GM18517 (cell line): ENCODE measurements around the gene LPGAT1.
"Not testable (repeated sequence)": the region's sequence is repeated elsewhere in the genome, so short reads cannot be mapped to it uniquely, and the experiment has no call there.

Experiments
- ATAC-seq: cut with Tn5 transposase; IDR thresholded peaks from one replicate; pipeline ENCODE4 v1.9.1; 2021; ENCODE audit warnings: mild to moderate bottlenecking, moderate library complexity; ENCODE audit not compliant: unreplicated experiment

LPGAT1 gene

GRCh38 chr1:211830328-211831142, at the start of gene LPGAT1:
LPGAT1 (minus strand) TSS chr1:211830763; CDS start chr1:211829296, 1,467 bp downstream.
- peak; percentile 62 for ATAC-seq

GRCh38 chr1:211879475-211879874, 48.9 kb upstream of the LPGAT1 start:
- no peak for ATAC-seq

- no peak for ATAC-seq
Measured at GRCh38 chr1:211876851-211877590, 46.5 kb upstream of the LPGAT1 start.

GRCh38 chr1:211875541-211875940, 45.0 kb upstream of the LPGAT1 start:
- ATAC-seq: no peak

GRCh38 chr1:211874521-211875347, 44.2 kb upstream of the LPGAT1 start:
- no peak for ATAC-seq

- not testable (repeated sequence) for ATAC-seq
Measured at GRCh38 chr1:211873731-211874130, 43.2 kb upstream of the LPGAT1 start.

GRCh38 chr1:211870156-211870555, 39.6 kb upstream of the LPGAT1 start:
- ATAC-seq: no peak

- no peak for ATAC-seq
Measured at GRCh38 chr1:211865180-211865579, 34.6 kb upstream of the LPGAT1 start.

- ATAC-seq: no peak
Measured at GRCh38 chr1:211859405-211859804, 28.8 kb upstream of the LPGAT1 start.

GRCh38 chr1:211851174-211851573, 20.6 kb upstream of the LPGAT1 start:
- no peak for ATAC-seq

- no peak for ATAC-seq
Measured at GRCh38 chr1:211843507-211844298, 13.1 kb upstream of the LPGAT1 start.

GRCh38 chr1:211843018-211843417, 12.5 kb upstream of the LPGAT1 start:
- ATAC-seq: no peak

GRCh38 chr1:211842518-211842917, 12.0 kb upstream of the LPGAT1 start:
- ATAC-seq: no peak

GRCh38 chr1:211839106-211839505, 8.5 kb upstream of the LPGAT1 start:
- no peak for ATAC-seq

GRCh38 chr1:211833174-211833820, 2.7 kb upstream of the LPGAT1 start:
- no peak for ATAC-seq

GRCh38 chr1:211832661-211833060, 2.1 kb upstream of the LPGAT1 start:
- ATAC-seq: no peak

- ATAC-seq: no peak
Measured at GRCh38 chr1:211831558-211832323, 1.2 kb upstream of the LPGAT1 start.

GRCh38 chr1:211830055-211830327, 572 bp downstream of the LPGAT1 start:
- peak; percentile 5 for ATAC-seq

GRCh38 chr1:211829343-211830054, 1.1 kb downstream of the LPGAT1 start:
- no peak for ATAC-seq
